Neuronal stem cell (in vitro differentiated cells): ENCODE measurements around the gene PHACTR3.

Experiments used
- DNase-seq: peaks from one replicate; pipeline ENCODE4 v3.0.0-alpha.2; 2013; ENCODE audit warnings: low spot score
- H2AFZ ChIP-seq: one replicate; pipeline ENCODE4 v1.6.1; 2013; ENCODE audit warnings: mild to moderate bottlenecking, low read length, inconsistent platforms
- H2AK5ac ChIP-seq: 2 replicates; pipeline ENCODE4 v1.6.1; 2013; ENCODE audit warnings: low read depth, mild to moderate bottlenecking, inconsistent platforms, low read length, moderate library complexity, mixed read lengths
- H2BK120ac ChIP-seq: 2 replicates; pipeline ENCODE4 v1.6.1; 2013; ENCODE audit warnings: low read depth, mild to moderate bottlenecking, inconsistent platforms, low read length, moderate library complexity, mixed read lengths
- H2BK12ac ChIP-seq: one replicate; pipeline ENCODE4 v1.6.1; 2013; ENCODE audit warnings: low read length, inconsistent platforms
- H2BK15ac ChIP-seq: 2 replicates; pipeline ENCODE4 v1.6.1; 2013; ENCODE audit warnings: mild to moderate bottlenecking, low read length, inconsistent platforms, mixed read lengths
- H2BK5ac ChIP-seq: one replicate; pipeline ENCODE4 v1.6.1; 2013; ENCODE audit warnings: inconsistent platforms, mild to moderate bottlenecking, low read length, moderate library complexity
- H3K14ac ChIP-seq: one replicate; pipeline ENCODE4 v1.6.1; 2013; ENCODE audit warnings: low read length, inconsistent platforms
- H3K18ac ChIP-seq: 2 replicates; pipeline ENCODE4 v1.6.1; 2013; ENCODE audit warnings: low read length, inconsistent platforms
- H3K23ac ChIP-seq: 2 replicates; pipeline ENCODE4 v1.6.1; 2013; ENCODE audit warnings: low read depth, mild to moderate bottlenecking, mixed read lengths, low read length, inconsistent platforms; ENCODE audit not compliant: poor library complexity
- H3K27ac ChIP-seq: replicated peaks from 3 replicates; pipeline ENCODE4 v1.5.1; 2013; ENCODE audit warnings: low read length, inconsistent platforms
- H3K27me3 ChIP-seq, 3 experiments: 2 replicates each; pipeline ENCODE4 v1.6.1; 2013; ENCODE audit warnings: low read length in 3 of 3, mild to moderate bottlenecking in 2 of 3, inconsistent platforms in 1 of 3, low read depth in 1 of 3, mixed read lengths in 1 of 3, moderate library complexity in 1 of 3; ENCODE audit not compliant: control insufficient read depth in 3 of 3, insufficient read depth in 3 of 3
- H3K36me3 ChIP-seq, 2 donors: replicated peaks in 1 of 2; 2 replicates each; pipeline ENCODE4 v1.6.1; 2013; ENCODE audit warnings: low read length in 2 of 2; ENCODE audit not compliant: control insufficient read depth in 2 of 2, insufficient read depth in 2 of 2
- H3K4ac ChIP-seq: 2 replicates; pipeline ENCODE4 v1.6.1; 2013; ENCODE audit warnings: inconsistent platforms, mild to moderate bottlenecking, low read length, moderate library complexity
- H3K4me1 ChIP-seq, 2 donors: 1 replicate in 1 of 2; 2 replicates in 1 of 2; pipeline ENCODE4 v1.6.1; 2013; ENCODE audit warnings: low read length in 2 of 2, low read depth in 1 of 2; ENCODE audit not compliant: control insufficient read depth in 2 of 2, insufficient read depth in 1 of 2
- H3K4me2 ChIP-seq: one replicate; pipeline ENCODE4 v1.6.1; 2013; ENCODE audit warnings: mild to moderate bottlenecking, low read length, inconsistent platforms; ENCODE audit not compliant: insufficient read depth, poor library complexity, severe bottlenecking
- H3K4me3 ChIP-seq, 2 donors: 2 replicates each; pipeline ENCODE4 v1.5.1; 2013; ENCODE audit warnings: low read length in 2 of 2, mild to moderate bottlenecking in 2 of 2, inconsistent platforms in 1 of 2, moderate library complexity in 1 of 2
- H3K79me1 ChIP-seq: one replicate; pipeline ENCODE4 v1.6.1; 2013; ENCODE audit warnings: low read depth, mild to moderate bottlenecking, inconsistent platforms, low read length, moderate library complexity
- H3K9ac ChIP-seq: one replicate; pipeline ENCODE4 v1.6.1; 2013; ENCODE audit warnings: mild to moderate bottlenecking, low read depth, low read length, inconsistent platforms; ENCODE audit not compliant: poor library complexity
- H3K9me3 ChIP-seq, 2 donors: replicated peaks in 1 of 2; 2 replicates each; pipeline versions ENCODE3 to v1.6.1; 2013; ENCODE audit warnings: low read length in 2 of 2, mild to moderate bottlenecking in 2 of 2, inconsistent platforms in 1 of 2, low read depth in 1 of 2, mixed read lengths in 1 of 2, moderate library complexity in 1 of 2; ENCODE audit not compliant: control insufficient read depth in 2 of 2, insufficient read depth in 1 of 2
- H4K8ac ChIP-seq: one replicate; pipeline ENCODE4 v1.6.1; 2013; ENCODE audit warnings: low read depth, mild to moderate bottlenecking, inconsistent platforms, low read length, moderate library complexity
- H4K91ac ChIP-seq: one replicate; pipeline ENCODE4 v1.6.1; 2013; ENCODE audit warnings: low read length, low read depth, mild to moderate bottlenecking, inconsistent platforms; ENCODE audit not compliant: poor library complexity
- WGBS, 2 donors: extraction: QIAGEN DNeasy Blood & Tissue Kit; methylation state at CpG; one replicate each; pipeline ENCODE4 v1.1.7; 2013; ENCODE audit warnings: missing lambda C conversion rate in 2 of 2, mixed read lengths in 1 of 2; ENCODE audit not compliant: insufficient read length in 2 of 2, insufficient replicate concordance in 1 of 2; ENCODE audit errors: extremely low coverage in 2 of 2; 5-methylcytosine and 5-hydroxymethylcytosine counted together

Gene PHACTR3

GRCh38 chr20:59857966-59858365, 253.6 kb downstream of the PHACTR3 start:
- H3K4ac ChIP-seq = no peak overlapping the region
- H3K14ac ChIP-seq = peak overlapping the region; percentile 47
- no peaks in the 10 kb centered on the region for H3K36me3 ChIP-seq
- H3K4me3 ChIP-seq = no peak overlapping the region
- no peak overlapping the region for H3K4me2 ChIP-seq
- WGBS, 2 donors = no CpG with 5 or more reads among the region's 2 CpGs
- no peak overlapping the region for H3K9ac ChIP-seq
- H3K4me1 ChIP-seq = no peaks in the 10 kb centered on the region
- H2BK120ac ChIP-seq = no peak overlapping the region
- H4K91ac ChIP-seq = no peak overlapping the region
- H3K18ac ChIP-seq = no peak overlapping the region
- H3K23ac ChIP-seq = no peak overlapping the region
- no peak overlapping the region for H4K8ac ChIP-seq
- H3K27me3 ChIP-seq = peaks cover 0 to 4% (median 0%) of the 10 kb centered on the region in 3 experiments
- H3K27ac ChIP-seq = no peak overlapping the region
- no peak overlapping the region for H2AFZ ChIP-seq
- no peaks in the 10 kb centered on the region for H3K9me3 ChIP-seq
- no peak overlapping the region for H2BK15ac ChIP-seq
- no peak overlapping the region for H2BK5ac ChIP-seq
- no peak overlapping the region for H2AK5ac ChIP-seq
- H2BK12ac ChIP-seq = no peak overlapping the region
- no peaks in the 10 kb centered on the region for H3K79me1 ChIP-seq
- no peak for DNase-seq

- no peak for DNase-seq
These were observed 254.1 kb downstream of the PHACTR3 start for GRCh38 chr20:59858425-59858824.

GRCh38 chr20:59861401-59861800, 257.1 kb downstream of the PHACTR3 start:
- H3K9me3 ChIP-seq = no peaks in the 10 kb centered on the region
- H3K4me3 ChIP-seq = no peak overlapping the region
- no peak overlapping the region for H3K23ac ChIP-seq
- no peak overlapping the region for H2BK5ac ChIP-seq
- H3K4ac ChIP-seq = no peak overlapping the region
- H4K91ac ChIP-seq = no peak overlapping the region
- H2BK12ac ChIP-seq = no peak overlapping the region
- H3K27ac ChIP-seq = no peak overlapping the region
- WGBS, 2 donors = no CpG with 5 or more reads among the region's 4 CpGs
- no peak overlapping the region for H3K9ac ChIP-seq
- no peaks in the 10 kb centered on the region for H3K36me3 ChIP-seq
- H3K18ac ChIP-seq = no peak overlapping the region
- H2AFZ ChIP-seq = no peak overlapping the region
- peaks cover 0 to 11% (median 0%) of the 10 kb centered on the region in 3 experiments for H3K27me3 ChIP-seq
- H3K14ac ChIP-seq = no peak overlapping the region
- H4K8ac ChIP-seq = no peak overlapping the region
- H2AK5ac ChIP-seq = no peak overlapping the region
- DNase-seq = no peak
- H3K4me2 ChIP-seq = no peak overlapping the region
- no peak overlapping the region for H2BK120ac ChIP-seq
- no peaks in the 10 kb centered on the region for H3K4me1 ChIP-seq
- no peak overlapping the region for H2BK15ac ChIP-seq
- H3K79me1 ChIP-seq = no peaks in the 10 kb centered on the region

More at GRCh38 chr20:59858425-59858824, 254.1 kb downstream of the PHACTR3 start:
- no peak overlapping the region for H3K27ac ChIP-seq
- H2AFZ ChIP-seq = no peak overlapping the region
- H2BK15ac ChIP-seq = no peak overlapping the region
- no CpG with 5 or more reads among the region's 5 CpGs for WGBS, 2 donors
- H3K4me2 ChIP-seq = no peak overlapping the region
- H2BK12ac ChIP-seq = no peak overlapping the region
- no peak overlapping the region for H3K23ac ChIP-seq
- no peak overlapping the region for H4K8ac ChIP-seq
- H4K91ac ChIP-seq = no peak overlapping the region
- no peak overlapping the region for H3K4me3 ChIP-seq
- peaks cover 0 to 4% (median 0%) of the 10 kb centered on the region in 3 experiments for H3K27me3 ChIP-seq
- H3K36me3 ChIP-seq = no peaks in the 10 kb centered on the region
- H3K18ac ChIP-seq = no peak overlapping the region
- no peaks in the 10 kb centered on the region for H3K79me1 ChIP-seq
- no peak overlapping the region for H2BK5ac ChIP-seq
- no peak overlapping the region for H3K9ac ChIP-seq
- no peaks in the 10 kb centered on the region for H3K4me1 ChIP-seq
- H3K14ac ChIP-seq = peak overlapping the region; percentile 47
- H2BK120ac ChIP-seq = no peak overlapping the region
- no peak overlapping the region for H3K4ac ChIP-seq
- H3K9me3 ChIP-seq = no peaks in the 10 kb centered on the region
- no peak overlapping the region for H2AK5ac ChIP-seq

GRCh38 chr20:59863058-59863457, 258.7 kb downstream of the PHACTR3 start:
- H3K14ac ChIP-seq = no peak overlapping the region
- no peak overlapping the region for H4K91ac ChIP-seq
- no peak overlapping the region for H3K23ac ChIP-seq
- H3K27me3 ChIP-seq = peaks cover 0 to 14% (median 0%) of the 10 kb centered on the region in 3 experiments
- H2AK5ac ChIP-seq = no peak overlapping the region
- H3K79me1 ChIP-seq = no peaks in the 10 kb centered on the region
- no peaks in the 10 kb centered on the region for H3K9me3 ChIP-seq
- H2BK5ac ChIP-seq = no peak overlapping the region
- H3K18ac ChIP-seq = no peak overlapping the region
- no peak overlapping the region for H3K4me2 ChIP-seq
- H2BK12ac ChIP-seq = no peak overlapping the region
- H2AFZ ChIP-seq = no peak overlapping the region
- no peak for DNase-seq
- WGBS, 2 donors = no CpG with 5 or more reads among the region's 3 CpGs
- no peak overlapping the region for H3K4ac ChIP-seq
- H3K4me1 ChIP-seq = no peaks in the 10 kb centered on the region
- no peak overlapping the region for H2BK15ac ChIP-seq
- H2BK120ac ChIP-seq = no peak overlapping the region
- H3K36me3 ChIP-seq = no peaks in the 10 kb centered on the region
- no peak overlapping the region for H3K4me3 ChIP-seq
- no peak overlapping the region for H4K8ac ChIP-seq
- H3K9ac ChIP-seq = no peak overlapping the region
- no peak overlapping the region for H3K27ac ChIP-seq
